Endothelial cell of umbilical vein (primary cell): ENCODE measurements around the gene SYAP1.
"Not testable (repeated sequence)": the region's sequence is repeated elsewhere in the genome, so short reads cannot be mapped to it uniquely, and the experiment has no call there.

ENCODE experiments used
- CTCF ChIP-seq, 2 donors: IDR thresholded peaks; 1 replicate in 1 of 2; 2 replicates in 1 of 2; pipeline ENCODE4 v1.5.1; 2011; ENCODE audit warnings: low read length in 2 of 2, mild to moderate bottlenecking in 2 of 2, moderate library complexity in 2 of 2, control low read depth in 1 of 2, inconsistent platforms in 1 of 2, low read depth in 1 of 2; ENCODE audit not compliant: insufficient read depth in 1 of 2; ENCODE audit errors: extremely low read depth in 1 of 2
- EZH2 ChIP-seq: IDR thresholded peaks from 2 replicates; pipeline ENCODE4 v1.6.1; 2012; ENCODE audit warnings: borderline replicate concordance, low read depth, mild to moderate bottlenecking, moderate library complexity, low read length, inconsistent platforms; ENCODE audit not compliant: severe bottlenecking
- GATA2 ChIP-seq: IDR thresholded peaks from 2 replicates; pipeline ENCODE4 v1.7.0; 2011; ENCODE audit warnings: low read depth, mild to moderate bottlenecking, moderate library complexity, mixed read lengths, low read length; ENCODE audit not compliant: insufficient read length, insufficient read depth
- MAX ChIP-seq: IDR thresholded peaks from 2 replicates; pipeline ENCODE4 v1.6.1; 2011; ENCODE audit not compliant: insufficient read depth, insufficient read length
- MYC ChIP-seq: IDR thresholded peaks from one replicate; pipeline ENCODE4 v1.6.1; 2011; ENCODE audit warnings: mild to moderate bottlenecking, low read depth, low read length
- POLR2A ChIP-seq: IDR thresholded peaks from 2 replicates; pipeline ENCODE4 v1.6.1; 2012; ENCODE audit warnings: low read depth, mild to moderate bottlenecking, control low read depth, low read length
- POLR2AphosphoS5 ChIP-seq: IDR thresholded peaks from 2 replicates; pipeline ENCODE4 v1.6.1; 2012; ENCODE audit warnings: low read depth, mild to moderate bottlenecking, control low read depth, low read length, moderate library complexity; ENCODE audit not compliant: insufficient read depth

- not testable (repeated sequence) for TF ChIP-seq CTCF (IDR thresholded peaks at IDR 0.05; ENCODE audit: extremely low read depth in 1 of 2, insufficient read depth in 1 of 2, low read depth in 1 of 2, low read length in 2 of 2); MAX; POLR2A; EZH2; POLR2AphosphoS5; MYC; GATA2
Measured at GRCh38 chrX:16779815-16780214, 60.4 kb downstream of the SYAP1 start.
